A549 (cell line): Measurements from ENCODE around the gene CHPT1.

Source experiments
- CHD2 ChIP-seq: fragments of 150-350 bp; IDR thresholded peaks from 2 replicates; pipeline ENCODE4 v1.6.1; 2014; ENCODE audit warnings: low read length; ENCODE audit not compliant: partially characterized antibody
- EP300 ChIP-seq, 2 experiments: fragments of >200 bp; sonication (Bioruptor Twin); formaldehyde crosslinking; IDR thresholded peaks; 2 replicates in 1 of 2; 3 replicates in 1 of 2; pipeline ENCODE4 v1.6.1; 2016 to 2017
- ESRRA ChIP-seq: fragments of 150-350 bp; IDR thresholded peaks from 2 replicates; pipeline ENCODE4 v1.6.1; 2014; ENCODE audit warnings: mild to moderate bottlenecking, low read length, borderline replicate concordance
- MAFK ChIP-seq: fragments of 450-650 bp; IDR thresholded peaks from 2 replicates; pipeline ENCODE4 v1.6.1; 2014; ENCODE audit not compliant: partially characterized antibody
- POLR2A ChIP-seq: IDR thresholded peaks from 2 replicates; pipeline ENCODE4 v1.6.1; 2012; ENCODE audit warnings: mild to moderate bottlenecking, low read length
- RAD21 ChIP-seq, 2 experiments: fragments of >200 bp in 1 of 2; sonication (Bioruptor Twin) in 1 of 2; formaldehyde crosslinking in 1 of 2; IDR thresholded peaks in 1 of 2; conservative IDR thresholded peaks in 1 of 2; 2 replicates in 1 of 2; 3 replicates in 1 of 2; pipeline ENCODE4 v1.6.1; 2012 to 2018; ENCODE audit warnings: inconsistent platforms in 1 of 2
- TF ChIP-seq, protein P1 (sequence below): fragments of >200 bp; sonication (Bioruptor Twin); formaldehyde crosslinking; IDR thresholded peaks from 3 replicates; pipeline ENCODE4 v1.5.1; 2016

DNA sequence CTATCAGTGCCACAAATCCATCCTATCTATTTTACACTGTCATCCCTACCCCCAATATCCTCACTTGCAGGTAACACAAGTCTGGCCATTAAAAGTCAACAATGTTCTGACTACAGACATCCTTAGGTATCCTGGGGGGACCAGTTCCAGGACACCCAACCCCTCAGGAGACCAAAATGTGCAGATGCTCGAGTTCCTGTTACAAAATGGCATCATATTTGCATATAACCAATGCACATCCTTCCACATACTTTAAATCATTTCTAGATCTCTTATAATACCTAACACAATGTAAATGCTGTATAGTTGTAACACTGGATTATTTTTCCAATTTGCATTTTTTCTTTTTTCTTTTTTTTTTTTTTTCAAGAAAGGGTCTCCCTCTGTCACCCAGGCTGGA lies 34.9 kb downstream of the CHPT1 start:
- TF ChIP-seq CHD2 (no peak), POLR2A (no peak), EP300 (IDR thresholded peaks at IDR 0.05) (no peak), RAD21 (conservative IDR thresholded peaks at IDR 0.05 in 1 of 2, IDR thresholded peaks at IDR 0.05 in 1 of 2) (no peak), ESRRA (no peak), MAFK (no peak)
- TF ChIP-seq, protein P1, sequence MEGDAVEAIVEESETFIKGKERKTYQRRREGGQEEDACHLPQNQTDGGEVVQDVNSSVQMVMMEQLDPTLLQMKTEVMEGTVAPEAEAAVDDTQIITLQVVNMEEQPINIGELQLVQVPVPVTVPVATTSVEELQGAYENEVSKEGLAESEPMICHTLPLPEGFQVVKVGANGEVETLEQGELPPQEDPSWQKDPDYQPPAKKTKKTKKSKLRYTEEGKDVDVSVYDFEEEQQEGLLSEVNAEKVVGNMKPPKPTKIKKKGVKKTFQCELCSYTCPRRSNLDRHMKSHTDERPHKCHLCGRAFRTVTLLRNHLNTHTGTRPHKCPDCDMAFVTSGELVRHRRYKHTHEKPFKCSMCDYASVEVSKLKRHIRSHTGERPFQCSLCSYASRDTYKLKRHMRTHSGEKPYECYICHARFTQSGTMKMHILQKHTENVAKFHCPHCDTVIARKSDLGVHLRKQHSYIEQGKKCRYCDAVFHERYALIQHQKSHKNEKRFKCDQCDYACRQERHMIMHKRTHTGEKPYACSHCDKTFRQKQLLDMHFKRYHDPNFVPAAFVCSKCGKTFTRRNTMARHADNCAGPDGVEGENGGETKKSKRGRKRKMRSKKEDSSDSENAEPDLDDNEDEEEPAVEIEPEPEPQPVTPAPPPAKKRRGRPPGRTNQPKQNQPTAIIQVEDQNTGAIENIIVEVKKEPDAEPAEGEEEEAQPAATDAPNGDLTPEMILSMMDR, result no peak
